K562 (cell line): ENCODE data around the gene RASGRP1. TPM values are rescaled to one million over a fixed set of nuclear protein-coding genes. Genes with fewer than 3 reads are reported as not detected.

Experiments used
- ATAC-seq: fragments of 200-7000 bp; cut with Tn5 transposase; 3 replicates; pipeline ENCODE4 v1.9.1; 2020; ENCODE audit warnings: moderate library complexity
- BruUV-seq: library from RNA; stranded (reverse); fragments of 400-500 nt; replicated peaks from 2 replicates; lab custom pipeline; 2021; lab: Mats Ljungman, UMichigan
- CTCF ChIA-PET: fragments of 300-600 bp; formaldehyde crosslinking; extraction: SDS; loops from one replicate; lab custom pipeline; 2021; ENCODE audit warnings: low intra/inter-chr PET ratio; lab: Yijun Ruan, JAX
- POLR2A ChIA-PET: fragments of 300-600, 350-650 bp; sonication (Branson Sonifier 250); formaldehyde crosslinking; extraction: SDS; loops from one replicate; lab custom pipeline; 2021; ENCODE audit warnings: antibody characterized with exemption, inconsistent platforms; lab: Yijun Ruan, JAX
- DNase-seq, 4 experiments: peaks; one replicate each; pipeline versions ENCODE4 v3.0.0 to v3.0.0-alpha.2; 2011 to 2018; ENCODE audit warnings: low spot score in 3 of 4, mixed read lengths in 3 of 4; ENCODE audit errors: extremely low read depth in 1 of 4
- FAIRE-seq: peaks from 2 replicates; lab custom pipeline; 2011; peaks lifted over from hg19 to GRCh38; lab: Jason Lieb, UNC
- H2AFZ ChIP-seq: 2 replicates; pipeline ENCODE4 v1.6.0; 2011; ENCODE audit warnings: low read depth, low read length, control low read depth, inconsistent platforms
- H3K27ac ChIP-seq: fragments of 200-600 bp; 3 replicates; pipeline ENCODE4 v1.8.0; 2011; ENCODE audit warnings: low read depth, mild to moderate bottlenecking, control low read depth, inconsistent platforms, low read length, moderate library complexity, mixed read lengths; ENCODE audit errors: extremely low read depth
- H3K27me3 ChIP-seq, 2 experiments: fragments of 300-600 bp in 1 of 2; 2 replicates in 1 of 2; 3 replicates in 1 of 2; pipeline versions ENCODE4 v1.6.0 to v1.8.0; 2011; ENCODE audit warnings: inconsistent platforms in 2 of 2, low read length in 2 of 2, mild to moderate bottlenecking in 1 of 2, mixed read lengths in 1 of 2, moderate library complexity in 1 of 2; ENCODE audit not compliant: control insufficient read depth in 2 of 2, insufficient read depth in 2 of 2
- H3K36me3 ChIP-seq: fragments of 300-600 bp; 3 replicates; pipeline ENCODE4 v1.8.0; 2011; ENCODE audit warnings: mild to moderate bottlenecking, low read length, inconsistent platforms; ENCODE audit not compliant: control insufficient read depth, insufficient read depth
- H3K4me1 ChIP-seq, 2 experiments: fragments of 200-600 bp in 1 of 2; replicated peaks in 1 of 2; 2 replicates in 1 of 2; 3 replicates in 1 of 2; pipeline versions ENCODE4 v1.5.1 to v1.8.0; 2011; ENCODE audit warnings: inconsistent platforms in 2 of 2, low read length in 2 of 2, mild to moderate bottlenecking in 1 of 2, mixed read lengths in 1 of 2, moderate library complexity in 1 of 2; ENCODE audit not compliant: control insufficient read depth in 2 of 2, insufficient read depth in 2 of 2
- H3K4me2 ChIP-seq: 2 replicates; pipeline ENCODE4 v1.6.1; 2011; ENCODE audit warnings: low read length, control low read depth, inconsistent platforms, mixed read lengths; ENCODE audit not compliant: insufficient read depth
- H3K4me3 ChIP-seq: fragments of 200-600 bp; sonication (generic), shearing (Covaris generic); 2 replicates; pipeline ENCODE4 v1.5.1; 2016; ENCODE audit warnings: control low read depth, inconsistent platforms
- H3K79me2 ChIP-seq: fragments of 200-600 bp; 3 replicates; pipeline ENCODE4 v1.8.0; 2011; ENCODE audit warnings: low read length, inconsistent platforms; ENCODE audit not compliant: control insufficient read depth, insufficient read depth
- H3K9ac ChIP-seq, 2 experiments: 2 replicates each; pipeline versions ENCODE4 v1.6.0 to v1.6.1; 2011; ENCODE audit warnings: low read depth in 2 of 2, low read length in 2 of 2, control low read depth in 1 of 2, inconsistent platforms in 1 of 2, mild to moderate bottlenecking in 1 of 2, mixed read lengths in 1 of 2; ENCODE audit not compliant: insufficient read depth in 1 of 2
- H3K9me1 ChIP-seq: one replicate; pipeline ENCODE4 v1.6.0; 2011; ENCODE audit warnings: inconsistent platforms, mild to moderate bottlenecking, low read length, moderate library complexity; ENCODE audit not compliant: control insufficient read depth, insufficient read depth
- H3K9me3 ChIP-seq: replicated peaks from 2 replicates; pipeline ENCODE4 v1.5.1; 2011; ENCODE audit warnings: low read depth, low read length, inconsistent platforms; ENCODE audit not compliant: control insufficient read depth, insufficient read depth
- H4K20me1 ChIP-seq: replicated peaks from 2 replicates; pipeline ENCODE4 v1.6.1; 2011; ENCODE audit warnings: low read length, inconsistent platforms, mixed read lengths; ENCODE audit not compliant: control insufficient read depth, insufficient read depth
- MYNN ChIP-seq, 2 experiments: sonication (generic); formaldehyde crosslinking in 1 of 2; IDR thresholded peaks; 2 replicates each; pipeline versions ENCODE4 v1.5.0 to v1.6.1; 2016 to 2020; ENCODE audit warnings: antibody characterized with exemption in 1 of 2, missing genetic modification reagents in 1 of 2
- NFE2 ChIP-seq: IDR thresholded peaks from 2 replicates; pipeline ENCODE4 v1.6.1; 2014; ENCODE audit warnings: antibody characterized with exemption, low read depth
- NR1H2 ChIP-seq: sonication (generic); formaldehyde crosslinking; IDR thresholded peaks from 2 replicates; pipeline ENCODE4 v1.4.0; 2020; ENCODE audit warnings: mild to moderate bottlenecking, missing genetic modification reagents
- SFPQ ChIP-seq: fragments of 200-400 bp; formaldehyde crosslinking; IDR thresholded peaks from 2 replicates; pipeline ENCODE4 v1.6.1; 2017; ENCODE audit warnings: mild to moderate bottlenecking, low read depth, low read length, moderate library complexity
- ZBTB9 ChIP-seq: fragments of 450-650 bp; formaldehyde crosslinking; IDR thresholded peaks from 2 replicates; pipeline ENCODE4 v1.4.0; 2020; ENCODE audit warnings: mild to moderate bottlenecking, moderate library complexity
- in situ Hi-C: fragments of 300-500 bp; cut with MboI; formaldehyde crosslinking; loops from 4 replicates; pipeline ENCODE4 v1.15.0; 2018; ENCODE audit warnings: inconsistent platforms, mixed read lengths
- intact Hi-C: fragments of 100-400 bp; cut with micrococcal nuclease; formaldehyde crosslinking; loops from 2 replicates; pipeline ENCODE4 v1.14.2; 2022
- polyA plus RNA-seq, 8 experiments: library from polyadenylated mRNA; depleted of rRNA in 4 of 8; stranded (reverse) in 5 of 8; unstranded in 3 of 8; fragments of >200 nt; fragmentation: Nextera tagmentation in 2 of 8; fragmentation: Illumina TruSeq in 1 of 8; extraction: Ambion mirVana in 2 of 8; extraction: Trizol in 1 of 8; gene quantifications; 2 replicates each; pipeline versions ENCODE4 v1.2.1 to v1.2.3, GENCODE V29; 2011 to 2014; ENCODE audit warnings: inconsistent platforms in 1 of 8, missing spikeins in 1 of 8
- total RNA-seq, 7 experiments: library from RNA; depleted of rRNA in 6 of 7; stranded (reverse); fragments of >200 nt in 6 of 7; fragmentation: Illumina TruSeq in 2 of 7; extraction: Trizol in 2 of 7; gene quantifications; 2 replicates each; pipeline versions ENCODE4 v1.2.1 to v1.2.3, GENCODE V29; 2011 to 2021; ENCODE audit warnings: low replicate concordance in 1 of 7

RASGRP1 gene
- total and polyA plus RNA-seq, 9 of the 15 experiments (the other 6 are each of a cell fraction or from before 2014, with no cell fraction given), result 0.14 to 0.72 (median 0.31) TPM

GRCh38 chr15:38479266-38479665, 85.3 kb downstream of the RASGRP1 start:
- Histone ChIP-seq H3K36me3 (peaks cover 62% of the 10 kb centered on the region), H3K4me1 (no peaks in the 10 kb centered on the region), H3K9ac (no peak overlapping the region), H3K9me1 (no peaks in the 10 kb centered on the region), H3K9me3 (no peaks in the 10 kb centered on the region), H3K27me3 (no peaks in the 10 kb centered on the region), H3K27ac (no peak overlapping the region), H3K4me3 (no peak overlapping the region), H4K20me1 (no peaks in the 10 kb centered on the region), H3K4me2 (no peak overlapping the region), H2AFZ (no peak overlapping the region), H3K79me2 (no peaks in the 10 kb centered on the region)
- intact Hi-C loops, result loop anchor here (10.0 kb wide), 1 partner anchor 86 kb away; the partner anchor contains the start of gene RASGRP1
- ATAC-seq (no peak), FAIRE-seq (no peak), DNase-seq (no peak)
- ChIA-PET POLR2A (interaction anchor here (0.7 to 0.9 kb wide), 2 partner anchors 15 to 16 kb away, joined by 3 read pairs; no protein-coding TSS in a partner anchor), CTCF (no interaction called here)
- BruUV-seq, result no TSS peak
- no peak for TF ChIP-seq ZBTB9 (CRISPR knock-in tag)
- no peak for TF ChIP-seq NR1H2 (CRISPR knock-in tag)
- no peak for TF ChIP-seq NFE2
- TF ChIP-seq MYNN (IDR thresholded peaks at IDR 0.05), result no peak
- TF ChIP-seq MYNN (CRISPR knock-in tag; IDR thresholded peaks at IDR 0.05), result no peak
- TF ChIP-seq SFPQ, result no peak
- in situ Hi-C loops, result loop anchor here (10.0 kb wide), 1 partner anchor 216 kb away; no protein-coding TSS in a partner anchor
